ENCODE results near the gene BCDIN3D.
"Not testable (repeated sequence)": the region's sequence is repeated elsewhere in the genome, so short reads cannot be mapped to it uniquely, and the experiment has no call there.

BCDIN3D gene

GRCh38 chr12:49877066-49877465, 34.2 kb upstream of the BCDIN3D start:
- in situ Hi-C loops (cut with MboI; ENCODE audit: low sequenced_read_pairs): no loop called here

GRCh38 chr12:49876070-49876469, 33.2 kb upstream of the BCDIN3D start:
- in situ Hi-C loops (cut with MboI; ENCODE audit: low sequenced_read_pairs): no loop called here

- in situ Hi-C loops (cut with MboI; ENCODE audit: low sequenced_read_pairs): no loop called here
Observed at GRCh38 chr12:49875115-49875720, 32.3 kb upstream of the BCDIN3D start.

- in situ Hi-C loops (cut with MboI; ENCODE audit: low sequenced_read_pairs): no loop called here
Observed at GRCh38 chr12:49874142-49874897, 31.4 kb upstream of the BCDIN3D start.

GRCh38 chr12:49873361-49873934, 30.5 kb upstream of the BCDIN3D start:
- in situ Hi-C loops (cut with MboI; ENCODE audit: low sequenced_read_pairs): no loop called here

DNA sequence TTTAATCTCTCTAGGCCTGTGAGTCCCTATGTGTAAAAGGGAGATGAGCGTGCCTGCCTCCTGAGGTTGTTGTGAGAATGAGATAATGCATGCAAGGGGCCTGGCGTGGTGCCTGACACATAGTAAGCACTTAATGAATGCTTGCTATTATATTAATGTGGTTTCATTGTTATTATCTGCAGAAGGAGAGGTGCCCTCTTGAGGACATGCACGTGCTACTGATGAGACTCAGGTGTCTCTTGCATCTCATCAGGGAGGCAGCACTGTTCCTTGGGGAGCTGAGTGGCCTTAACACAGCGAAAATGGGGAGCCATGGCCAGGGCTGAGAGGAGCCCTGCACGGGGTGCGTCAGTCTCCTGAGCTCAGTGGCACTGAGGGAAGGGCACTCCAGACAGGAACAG, 29.9 kb upstream of the BCDIN3D start:
- in situ Hi-C loops (cut with MboI; ENCODE audit: low sequenced_read_pairs): no loop called here

DNA sequence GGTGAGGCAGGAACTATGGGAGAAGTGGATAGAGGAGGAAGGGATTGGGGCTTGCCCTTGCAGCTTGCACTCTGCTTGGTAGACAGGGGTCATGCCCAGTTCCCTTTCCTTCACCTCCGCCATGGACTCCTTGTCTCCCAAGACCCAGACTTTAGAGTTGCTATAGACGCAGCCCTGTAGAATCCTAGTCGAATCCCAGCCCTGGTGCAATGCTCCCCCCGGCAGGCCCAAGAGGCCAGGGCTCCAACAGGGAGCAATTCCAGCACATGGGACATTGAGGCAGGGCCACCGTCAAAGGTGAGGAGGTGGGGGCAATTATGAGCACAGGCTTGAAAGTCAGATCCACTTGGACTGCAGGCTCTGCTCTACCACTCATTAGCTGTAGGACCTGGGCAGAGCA, 29.5 kb upstream of the BCDIN3D start:
- in situ Hi-C loops (cut with MboI; ENCODE audit: low sequenced_read_pairs): no loop called here

DNA sequence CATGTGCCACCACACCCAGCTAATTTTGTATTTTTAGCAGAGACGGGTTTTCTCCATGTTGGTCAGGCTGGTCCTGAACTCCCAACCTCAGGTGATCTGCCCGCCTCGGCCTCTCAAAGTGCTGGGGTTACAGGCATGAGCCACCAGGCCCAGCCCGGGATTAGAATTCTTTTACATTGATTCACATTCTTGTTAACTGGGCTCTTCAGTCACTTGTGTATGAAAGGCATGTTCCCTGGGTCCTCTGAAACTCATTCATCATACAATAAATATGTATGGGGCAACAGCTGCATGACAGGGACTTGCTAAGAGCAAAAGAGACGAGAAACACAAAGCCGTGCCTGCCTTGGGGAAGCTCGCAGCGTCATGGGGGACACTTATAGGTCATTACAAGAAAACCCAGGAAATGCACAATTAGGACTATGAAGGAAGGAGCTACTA, 28.9 kb upstream of the BCDIN3D start:
- in situ Hi-C loops (cut with MboI; ENCODE audit: low sequenced_read_pairs): not testable (repeated sequence)

DNA sequence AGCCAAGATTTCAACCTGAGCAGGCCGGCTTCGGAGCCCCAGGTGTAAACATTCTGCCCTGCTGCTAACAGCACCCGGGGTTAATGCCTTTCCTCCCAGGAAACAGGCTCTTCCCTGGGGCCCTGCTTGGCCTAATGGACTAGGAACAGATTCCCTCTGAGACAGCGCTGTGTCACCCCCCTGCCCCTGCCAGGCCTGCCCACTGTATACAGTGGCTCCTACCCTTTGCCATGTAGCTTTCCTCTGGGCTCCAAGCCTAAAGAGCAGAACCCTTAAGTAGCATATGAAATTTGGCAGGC, 28.3 kb upstream of the BCDIN3D start:
- in situ Hi-C loops (cut with MboI; ENCODE audit: low sequenced_read_pairs): no loop called here

DNA sequence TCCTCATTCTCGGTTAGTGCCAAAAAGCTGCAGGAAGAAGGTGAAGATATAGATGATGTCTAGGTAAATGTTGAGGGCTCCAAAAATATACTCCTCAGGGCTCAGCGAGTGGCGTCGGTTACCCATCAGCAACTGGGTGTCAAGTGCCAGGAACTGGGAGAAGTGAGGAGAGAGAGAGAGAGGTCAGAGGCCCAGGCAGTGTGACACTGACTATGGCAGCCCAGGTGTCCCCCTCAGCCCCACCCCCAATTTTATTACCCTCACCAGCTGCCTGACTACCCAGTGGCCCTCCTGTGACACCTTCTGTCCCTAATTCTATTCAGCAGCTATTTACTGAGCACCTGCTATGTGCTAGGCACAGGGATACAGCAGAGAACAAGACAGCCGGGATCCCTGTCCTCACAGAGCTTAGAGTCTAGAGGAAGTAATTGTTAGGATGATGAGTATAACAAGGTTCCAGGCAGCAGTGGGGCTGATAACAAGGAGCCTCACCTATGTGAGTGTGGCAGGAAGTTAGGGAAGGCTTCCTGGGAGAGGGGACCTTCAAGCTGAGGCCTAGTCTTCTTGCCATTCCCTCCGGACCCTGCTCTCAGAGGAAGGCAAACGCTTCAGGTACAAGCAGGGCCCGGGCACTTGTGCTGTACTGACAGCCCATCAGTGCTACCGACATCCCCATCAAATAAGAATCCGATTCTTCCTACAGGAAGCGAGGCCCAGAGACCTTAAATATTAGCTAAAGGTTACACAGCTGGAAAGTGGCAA, 27.8 kb upstream of the BCDIN3D start:
- in situ Hi-C loops (cut with MboI; ENCODE audit: low sequenced_read_pairs): no loop called here

GRCh38 chr12:49869816-49870500, 27.1 kb upstream of the BCDIN3D start:
- in situ Hi-C loops (cut with MboI; ENCODE audit: low sequenced_read_pairs): no loop called here

GRCh38 chr12:49868952-49869815, 26.3 kb upstream of the BCDIN3D start:
- in situ Hi-C loops (cut with MboI; ENCODE audit: low sequenced_read_pairs): no loop called here

- in situ Hi-C loops (cut with MboI; ENCODE audit: low sequenced_read_pairs): no loop called here
Observed at GRCh38 chr12:49868449-49868848, 25.5 kb upstream of the BCDIN3D start.

DNA sequence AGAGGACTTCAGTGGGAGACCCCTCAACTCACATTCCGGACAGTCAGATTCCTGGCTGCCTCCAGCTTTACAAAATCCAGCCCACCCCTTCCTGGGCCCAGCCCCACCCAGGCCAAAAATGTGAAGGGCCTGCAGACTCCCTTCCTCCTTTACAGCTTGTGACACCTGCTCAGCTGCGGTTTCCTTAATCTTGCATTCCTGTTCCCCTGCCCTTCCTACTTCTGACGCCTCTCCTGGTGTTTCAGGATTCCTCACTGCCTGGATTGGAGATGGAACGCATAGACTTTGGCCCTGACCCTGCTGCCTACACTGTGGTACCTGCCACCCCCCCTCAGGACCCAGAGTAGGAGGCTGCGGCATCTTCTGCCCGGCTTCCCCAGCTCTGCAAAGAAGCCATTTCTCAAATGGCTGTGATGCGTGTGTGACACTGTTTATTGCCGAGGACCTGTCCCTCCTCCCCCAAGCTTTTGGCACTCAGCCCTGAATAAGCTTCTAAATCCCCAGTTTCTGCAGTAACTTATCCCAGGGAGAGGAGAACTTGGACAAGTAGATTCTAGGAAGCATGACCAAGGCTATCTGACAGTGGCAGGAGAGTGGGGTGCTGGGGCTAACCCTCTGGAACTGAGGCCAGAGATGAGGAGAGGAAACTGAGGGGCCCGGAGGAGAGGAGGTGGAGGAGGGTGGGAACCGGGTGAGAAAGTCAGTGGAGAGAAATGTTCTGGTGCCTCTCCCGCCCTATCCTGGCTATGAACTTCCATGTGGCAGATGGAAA, 24.9 kb upstream of the BCDIN3D start:
- in situ Hi-C loops (cut with MboI; ENCODE audit: low sequenced_read_pairs): no loop called here

DNA sequence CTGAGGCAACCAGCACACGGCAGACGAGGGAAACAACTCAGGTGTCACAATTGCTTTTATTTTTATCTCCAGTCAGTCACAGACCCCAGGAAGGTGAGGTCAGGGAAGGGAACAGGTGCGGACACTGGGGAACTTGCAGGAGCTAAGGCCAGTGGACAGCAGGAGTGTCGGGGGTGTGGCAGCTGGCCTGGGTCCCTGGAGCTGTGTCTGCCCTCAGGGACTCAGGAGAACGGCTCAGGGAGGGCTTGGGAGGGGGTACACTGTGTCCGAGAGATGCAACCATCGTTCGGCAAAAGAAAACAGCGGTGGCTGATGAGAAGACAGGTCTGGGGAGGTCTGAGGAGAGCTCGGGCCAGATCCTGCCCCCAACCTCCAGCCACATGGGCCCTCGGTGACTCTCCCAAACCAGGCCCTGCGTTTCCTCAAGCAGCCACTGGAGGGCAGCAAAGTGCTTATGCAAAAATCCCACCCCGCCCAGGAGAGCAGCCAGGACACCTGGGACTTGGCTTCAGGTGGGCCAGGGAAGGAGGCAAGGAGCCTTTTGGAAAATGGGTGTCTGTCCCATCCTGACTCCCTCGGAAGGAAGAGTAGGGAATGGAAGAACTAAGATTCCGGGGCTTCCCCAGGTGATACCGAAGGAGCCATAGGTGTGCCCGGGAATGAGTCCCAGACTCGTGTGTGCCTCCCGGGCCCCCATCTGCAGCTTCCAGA, 24.1 kb upstream of the BCDIN3D start:
- in situ Hi-C loops (cut with MboI; ENCODE audit: low sequenced_read_pairs): no loop called here

DNA sequence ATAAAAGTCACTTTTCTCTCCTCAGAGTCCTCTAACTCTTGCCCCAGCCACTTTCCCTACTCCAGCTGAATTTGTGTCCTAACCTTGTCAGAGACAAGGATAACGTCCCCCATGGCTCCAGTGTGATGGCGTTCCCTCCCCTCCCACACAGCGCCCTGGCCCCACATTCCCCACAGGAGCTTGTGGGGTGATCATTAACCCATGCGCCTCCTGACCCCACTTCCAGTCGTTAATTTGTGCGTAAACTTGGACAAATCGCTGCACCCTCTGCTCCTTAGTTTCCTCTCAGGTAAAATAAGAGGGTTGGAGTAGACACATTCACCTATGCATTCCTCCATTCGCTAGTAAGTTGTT, 22.9 kb upstream of the BCDIN3D start:
- in situ Hi-C loops (cut with MboI; ENCODE audit: low sequenced_read_pairs): no loop called here

DNA sequence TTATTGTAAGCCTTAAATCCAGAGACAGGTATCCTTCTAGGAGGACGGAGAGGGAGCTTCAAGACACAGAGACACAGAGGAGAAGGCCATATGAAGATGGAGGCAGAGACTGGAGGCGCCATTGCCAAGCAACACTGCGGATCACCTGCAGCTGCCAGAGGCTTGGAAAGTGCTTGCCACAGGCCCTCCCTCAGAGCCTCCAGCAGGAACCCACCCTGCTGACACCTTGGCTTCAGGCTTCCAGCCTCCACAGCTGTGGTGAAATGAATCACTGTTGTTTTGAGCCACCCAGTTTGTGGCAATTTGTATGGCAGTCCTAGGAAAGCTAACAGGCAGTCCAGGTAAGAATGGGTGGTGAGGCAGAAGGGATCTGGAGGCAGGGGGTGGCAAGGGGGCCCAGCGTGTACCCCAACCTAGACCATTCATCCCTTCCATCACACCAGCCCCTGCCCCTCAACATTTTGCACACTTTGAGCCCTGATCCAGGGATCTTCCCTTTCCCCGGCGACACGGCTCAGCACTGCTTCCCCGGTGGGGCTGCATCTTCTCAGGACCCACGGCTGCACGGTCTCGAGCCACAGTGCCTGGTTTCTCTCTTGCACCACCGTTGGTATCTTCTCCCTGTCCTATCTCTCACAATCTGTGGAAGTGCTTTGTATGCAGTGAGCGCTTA, 22.3 kb upstream of the BCDIN3D start:
- in situ Hi-C loops (cut with MboI; ENCODE audit: low sequenced_read_pairs): no loop called here

- in situ Hi-C loops (cut with MboI; ENCODE audit: low sequenced_read_pairs): no loop called here
Observed at GRCh38 chr12:49864798-49865090, 21.8 kb upstream of the BCDIN3D start.

All from HL-60/S4 (cell line).